Measurements from ENCODE around the gene TAF1A.

The TAF1A gene

DNA sequence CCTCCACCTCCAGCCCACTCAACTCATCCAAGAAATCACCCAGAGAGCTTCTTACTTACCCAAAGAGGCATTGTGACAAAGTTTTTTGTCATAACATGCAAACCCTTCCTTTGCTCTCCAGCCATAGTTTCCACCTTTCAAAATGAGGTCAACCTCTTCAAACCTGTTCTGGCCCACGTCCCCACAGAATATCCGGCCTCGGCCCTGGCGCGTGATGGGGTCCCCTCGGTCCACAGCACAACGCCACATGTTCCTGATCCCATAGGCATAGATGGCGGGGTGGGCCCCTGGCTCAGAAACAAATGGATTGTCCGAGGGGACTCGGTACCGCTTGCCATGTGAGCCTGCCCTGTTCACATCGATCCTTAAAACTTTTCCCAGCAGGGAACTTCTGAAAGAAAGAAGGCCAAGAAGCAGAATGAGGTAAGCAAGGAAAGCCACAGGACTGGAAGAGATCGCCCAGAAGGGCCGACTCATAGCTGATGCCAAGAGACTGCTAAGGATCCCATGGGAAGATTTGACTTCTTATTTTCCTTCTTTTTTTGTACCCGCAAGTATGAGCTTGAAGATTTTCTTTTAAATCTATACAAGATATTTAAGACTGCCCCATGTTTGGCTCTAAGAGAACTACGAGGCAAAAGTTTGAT lies 49.7 kb downstream of the TAF1A start:
- no peak for DNase-seq (ENCODE audit: extremely low read depth in 1 of 2, low read depth in 1 of 2)

DNA sequence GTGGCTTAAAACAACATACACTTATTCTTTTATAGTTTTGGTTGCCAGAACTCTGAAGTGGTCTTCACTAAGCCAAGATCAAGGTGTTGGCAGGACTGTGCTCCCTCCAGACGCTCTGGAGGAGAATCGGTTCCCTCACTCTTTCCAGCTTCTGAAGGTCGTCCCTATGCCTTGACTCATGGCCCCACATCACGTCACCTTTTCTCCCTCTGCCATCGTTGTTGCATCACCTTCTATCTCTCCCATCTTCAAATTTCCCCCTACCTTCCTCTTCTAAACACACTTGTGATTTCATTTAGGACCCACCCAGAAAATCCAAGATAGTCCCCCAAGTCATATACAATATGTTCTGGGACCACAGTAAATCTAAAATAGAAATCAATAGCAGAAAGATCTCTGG lies 54.3 kb downstream of the TAF1A start:
- DNase-seq (ENCODE audit: extremely low read depth in 1 of 2, low read depth in 1 of 2): no peak

DNA sequence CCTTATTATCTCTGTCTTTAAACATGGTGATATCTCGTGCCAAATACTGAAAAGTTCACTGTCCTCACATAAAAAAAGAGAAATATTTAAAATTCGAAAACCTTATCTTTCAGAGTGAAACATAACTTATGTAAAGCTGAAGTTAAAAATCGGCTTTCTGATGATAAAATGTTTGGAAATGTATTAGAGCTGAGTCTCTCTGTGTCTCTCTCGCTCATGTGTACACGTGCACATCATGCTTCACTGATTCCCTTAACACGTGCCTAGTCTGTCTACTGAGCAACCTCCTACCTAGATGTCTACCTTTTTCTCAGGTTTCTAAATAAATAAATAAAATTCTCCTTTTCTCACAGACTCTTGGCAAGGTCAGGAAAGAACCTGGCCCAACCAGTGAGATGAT lies 58.9 kb downstream of the TAF1A start:
- DNase-seq (ENCODE audit: extremely low read depth in 1 of 2, low read depth in 1 of 2): no peak

DNA sequence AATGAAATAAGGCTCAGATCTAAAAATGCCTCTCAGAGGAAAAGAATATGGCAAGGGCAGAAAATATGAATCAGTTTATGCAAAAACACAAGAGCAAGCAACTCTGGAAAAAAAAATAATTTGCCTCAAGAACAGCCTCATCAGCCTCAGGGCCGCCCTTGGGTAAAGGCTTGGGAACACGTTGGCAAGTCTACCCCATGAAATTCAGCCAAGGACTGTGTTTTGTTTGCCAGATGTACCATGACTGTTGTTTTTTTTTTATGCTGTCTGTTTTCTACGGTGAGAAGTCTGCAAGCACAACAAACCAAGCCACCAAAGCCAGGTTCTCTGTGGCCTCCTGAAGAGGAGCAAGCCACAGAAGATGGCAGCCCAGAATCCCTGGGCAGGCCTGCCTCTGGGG lies 59.8 kb downstream of the TAF1A start:
- no peak for DNase-seq (ENCODE audit: extremely low read depth in 1 of 2, low read depth in 1 of 2)

DNA sequence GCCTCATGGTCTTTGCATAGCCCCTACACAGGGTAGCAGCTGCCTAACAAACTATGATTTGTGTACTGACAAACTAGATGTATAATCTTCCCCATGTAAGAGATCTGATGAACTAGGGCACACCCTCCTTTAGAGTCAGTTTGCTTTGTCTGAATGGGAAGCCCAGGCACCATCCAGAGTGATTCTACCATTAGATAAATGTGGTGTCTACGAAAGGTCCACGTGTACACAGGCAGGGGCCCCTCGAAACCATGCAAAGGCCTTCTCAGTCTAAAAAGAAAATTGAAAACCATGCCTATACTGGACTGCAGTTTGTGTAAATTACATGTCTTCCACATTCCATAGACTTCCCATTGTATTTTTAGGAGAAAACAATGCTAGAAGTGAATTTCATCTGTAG lies 60.6 kb downstream of the TAF1A start:
- no peak for DNase-seq (ENCODE audit: extremely low read depth in 1 of 2, low read depth in 1 of 2)

DNA sequence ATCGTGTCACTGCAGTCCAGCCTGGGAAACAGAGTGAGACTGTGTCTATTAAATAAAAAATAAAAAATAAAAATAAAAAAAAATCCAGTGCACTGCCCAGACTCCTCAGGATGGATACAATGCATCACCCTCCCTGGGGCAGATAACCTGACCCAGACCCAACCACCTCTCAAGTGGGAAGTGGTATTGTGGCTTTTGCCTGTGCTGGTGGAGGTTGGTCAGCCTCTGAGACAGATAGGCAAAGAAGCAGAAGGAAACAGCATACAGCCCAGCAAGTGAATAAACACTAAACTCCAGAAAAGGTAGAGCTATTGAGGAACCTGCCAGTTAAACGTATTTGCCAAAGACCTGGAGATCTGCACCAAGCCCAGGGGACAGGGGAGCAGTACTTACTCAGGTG lies 63.8 kb downstream of the TAF1A start:
- no peak for DNase-seq (ENCODE audit: extremely low read depth in 1 of 2, low read depth in 1 of 2)

DNA sequence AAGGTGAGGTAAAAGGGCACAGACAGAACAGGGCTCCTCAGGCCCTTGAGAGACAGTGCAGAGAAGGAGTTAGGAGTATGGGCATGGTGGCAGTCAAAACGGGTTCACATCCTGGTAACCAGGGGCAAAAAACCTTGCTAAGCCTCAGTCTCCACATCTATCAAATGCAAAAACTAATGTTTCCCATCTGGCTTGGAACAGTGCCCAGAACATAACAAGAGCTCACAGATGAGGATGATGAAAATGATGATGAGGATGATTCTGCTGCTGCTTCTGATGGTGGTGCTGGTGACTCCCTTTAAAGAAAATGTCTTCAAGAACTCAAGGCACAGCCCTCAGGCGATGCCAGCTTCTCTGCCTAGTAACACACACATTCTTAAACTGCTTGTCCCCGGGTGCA lies 65.9 kb downstream of the TAF1A start:
- DNase-seq (ENCODE audit: extremely low read depth in 1 of 2, low read depth in 1 of 2): no peak

DNA sequence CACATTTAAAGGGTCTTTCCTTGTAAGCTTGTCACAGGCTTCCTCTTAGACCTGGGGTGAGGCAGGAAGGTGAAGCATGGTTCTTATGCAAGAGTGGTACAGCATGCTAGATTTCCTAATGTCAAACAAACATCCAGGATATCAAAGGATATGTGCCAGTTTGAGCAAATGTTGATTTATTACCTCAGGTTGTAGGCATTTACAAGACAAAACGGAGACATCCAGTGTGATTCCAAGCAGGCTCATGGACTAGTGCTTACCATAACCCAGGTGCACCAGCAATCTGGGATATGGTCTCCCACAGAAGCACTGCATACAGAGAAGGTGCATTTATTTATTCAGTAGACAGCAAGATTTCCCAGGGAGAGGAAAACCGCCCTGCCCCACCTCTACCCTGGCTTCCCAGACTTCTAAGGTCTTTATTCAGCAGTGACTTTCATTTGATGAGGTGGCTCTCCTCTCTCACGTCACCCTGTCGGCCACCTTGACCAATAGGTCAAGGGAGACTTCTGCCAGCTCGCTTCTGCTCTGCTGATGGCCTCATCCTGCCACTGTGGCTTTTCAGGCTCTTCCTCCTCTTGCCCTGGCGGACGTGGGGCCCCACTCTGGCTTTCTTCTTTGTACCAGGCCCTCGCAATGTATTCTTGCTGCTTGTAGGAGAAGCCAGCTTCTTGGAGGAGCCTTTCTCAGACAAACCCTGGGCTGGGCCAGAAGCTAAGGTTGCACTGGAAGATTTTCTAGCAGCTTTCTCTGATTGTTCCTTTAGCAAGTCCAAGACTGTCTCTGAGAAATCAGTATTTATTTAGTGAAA lies 67.4 kb downstream of the TAF1A start:
- DNase-seq (ENCODE audit: extremely low read depth in 1 of 2, low read depth in 1 of 2): no peak

DNA sequence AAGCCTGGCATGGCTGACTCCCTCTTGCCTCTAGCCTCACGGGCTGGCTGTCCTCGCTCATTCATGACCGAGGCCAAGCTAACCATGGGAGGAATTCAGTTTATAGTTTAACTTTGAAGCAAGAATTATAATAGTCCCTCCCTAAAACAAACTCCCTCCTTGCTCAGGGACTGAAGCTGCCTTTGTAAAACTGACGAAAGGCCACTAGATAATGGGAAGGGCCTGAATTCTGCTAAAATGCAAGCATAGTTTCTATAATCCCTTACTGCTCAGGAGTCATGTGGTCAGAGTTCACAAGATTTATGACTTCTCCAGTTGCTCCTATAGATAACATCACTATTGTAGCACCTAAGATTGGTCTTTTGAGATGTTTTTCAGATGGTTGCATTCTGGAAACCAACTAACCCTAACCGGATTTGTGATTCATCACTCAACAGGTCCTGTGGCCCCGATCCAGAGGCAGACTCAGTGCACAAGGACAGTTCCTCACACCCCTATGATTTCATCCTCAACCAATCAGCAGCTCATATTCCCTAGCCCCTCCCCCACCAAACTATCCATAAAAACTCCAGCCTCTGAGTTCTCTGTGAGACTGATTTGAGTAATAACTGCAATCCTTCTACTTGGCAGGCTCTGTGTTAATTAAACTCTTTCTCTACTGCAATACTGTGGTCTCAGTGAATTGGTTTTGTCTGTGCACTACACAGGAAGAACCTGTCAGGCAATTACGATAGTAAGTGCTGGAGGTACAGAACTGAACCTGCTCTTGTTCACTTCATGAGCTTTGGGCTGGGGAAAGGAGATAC lies 68.2 kb downstream of the TAF1A start:
- DNase-seq (ENCODE audit: extremely low read depth in 1 of 2, low read depth in 1 of 2): no peak
